Karpas-422 (cell line): ENCODE measurements around the gene GPSM1. TPM values are rescaled to one million over a fixed set of nuclear protein-coding genes. Genes with fewer than 3 reads are reported as not detected.

Experiments used
- DNase-seq: peaks from one replicate; pipeline ENCODE4 v3.0.0-alpha.2; 2015
- H2AFZ ChIP-seq: fragments of 200-600 bp; sonication (generic); 2 replicates; pipeline ENCODE4 v1.6.1; 2014; ENCODE audit warnings: antibody characterized with exemption, low read length, mixed read lengths
- H3K27ac ChIP-seq: fragments of 200-600 bp; sonication (generic); 2 replicates; pipeline ENCODE4 v1.5.1; 2014; ENCODE audit warnings: mild to moderate bottlenecking, low read length, moderate library complexity
- H3K27me3 ChIP-seq: fragments of 200-600 bp; sonication (generic); 2 replicates; pipeline ENCODE4 v1.6.1; 2014; ENCODE audit warnings: low read length, mixed read lengths
- H3K36me3 ChIP-seq: fragments of 200-600 bp; sonication (generic); 2 replicates; pipeline ENCODE4 v1.6.1; 2014; ENCODE audit warnings: low read length, mixed read lengths; ENCODE audit not compliant: insufficient read depth
- H3K4me1 ChIP-seq: fragments of 200-600 bp; sonication (generic); 2 replicates; pipeline ENCODE4 v1.6.1; 2014; ENCODE audit warnings: mild to moderate bottlenecking, low read length, mixed read lengths
- H3K4me2 ChIP-seq: fragments of 200-600 bp; sonication (generic); 2 replicates; pipeline ENCODE4 v1.6.1; 2014; ENCODE audit warnings: low read length, low read depth, mild to moderate bottlenecking; ENCODE audit not compliant: poor library complexity, severe bottlenecking
- H3K4me3 ChIP-seq: fragments of 200-600 bp; sonication (generic); 2 replicates; pipeline ENCODE4 v1.5.1; 2014; ENCODE audit warnings: mild to moderate bottlenecking, antibody characterized with exemption, low read length, mixed read lengths
- H3K79me2 ChIP-seq: fragments of 200-600 bp; sonication (generic); 2 replicates; pipeline ENCODE4 v1.6.1; 2014; ENCODE audit warnings: mild to moderate bottlenecking, low read length, mixed read lengths
- H3K9ac ChIP-seq: fragments of 200-600 bp; sonication (generic); 2 replicates; pipeline ENCODE4 v1.6.0; 2014; ENCODE audit warnings: low read length
- H3K9me2 ChIP-seq: fragments of 200-600 bp; sonication (generic), shearing (Covaris generic); replicated peaks from 2 replicates; pipeline ENCODE4 v1.6.0; 2014; ENCODE audit warnings: mild to moderate bottlenecking, low read length, moderate library complexity; ENCODE audit not compliant: insufficient read depth
- H3K9me3 ChIP-seq: fragments of 300-700, 200-600 bp; sonication (generic); 2 replicates; pipeline ENCODE4 v1.6.1; 2014; ENCODE audit warnings: low read length, mixed read lengths
- H4K20me1 ChIP-seq: fragments of 200-600 bp; sonication (generic); 2 replicates; pipeline ENCODE4 v1.6.1; 2014; ENCODE audit warnings: mild to moderate bottlenecking, antibody characterized with exemption, low read length, low read depth; ENCODE audit not compliant: insufficient read depth
- total RNA-seq: library from RNA; depleted of rRNA; stranded (reverse); fragments of >200 nt; shearing (Covaris generic); gene quantifications from 2 replicates; pipeline ENCODE4 v1.2.3, GENCODE V29; 2014; ENCODE audit warnings: low replicate concordance

GPSM1 gene
- total RNA-seq, 1 experiment from 2014 or later: 11.7 TPM

GRCh38 chr9:136361754-136362449 is 34.6 kb downstream of the GPSM1 start:
- peaks cover 6% of the 10 kb centered on the region; the same call in 1 of the 2 replicates for H3K79me2 ChIP-seq
- H3K27ac ChIP-seq: no peak overlapping the region
- peak overlapping the region; percentile 69 for H3K4me2 ChIP-seq
- H2AFZ ChIP-seq: no peak overlapping the region
- peaks cover 9% of the 10 kb centered on the region for H4K20me1 ChIP-seq
- peaks cover 18% of the 10 kb centered on the region for H3K4me1 ChIP-seq
- H3K9ac ChIP-seq: peak overlapping the region; percentile 54; the same call in 1 of the 2 replicates
- H3K36me3 ChIP-seq: no peaks in the 10 kb centered on the region
- DNase-seq: no peak
- no peaks in the 10 kb centered on the region for H3K9me3 ChIP-seq
- no peaks in the 10 kb centered on the region for H3K9me2 ChIP-seq
- no peaks in the 10 kb centered on the region for H3K27me3 ChIP-seq
- H3K4me3 ChIP-seq: peak overlapping the region; percentile 83; the same call in 1 of the 2 replicates

- Histone ChIP-seq H3K9me2 (no peaks in the 10 kb centered on the region), H3K9me3 (no peaks in the 10 kb centered on the region), H2AFZ (no peak overlapping the region), H3K27me3 (no peaks in the 10 kb centered on the region), H3K27ac (no peak overlapping the region), H3K4me2 (peak overlapping the region; percentile 69), H3K4me1 (peaks cover 18% of the 10 kb centered on the region), H3K36me3 (no peaks in the 10 kb centered on the region), H4K20me1 (peaks cover 9% of the 10 kb centered on the region), H3K9ac (peak overlapping the region; percentile 54), H3K4me3 (peak overlapping the region; percentile 83), H3K79me2 (peaks cover 6% of the 10 kb centered on the region; the same call in 1 of the 2 replicates)
- no peak for DNase-seq
Observed at GRCh38 chr9:136362450-136362784, 35.1 kb downstream of the GPSM1 start.

DNA sequence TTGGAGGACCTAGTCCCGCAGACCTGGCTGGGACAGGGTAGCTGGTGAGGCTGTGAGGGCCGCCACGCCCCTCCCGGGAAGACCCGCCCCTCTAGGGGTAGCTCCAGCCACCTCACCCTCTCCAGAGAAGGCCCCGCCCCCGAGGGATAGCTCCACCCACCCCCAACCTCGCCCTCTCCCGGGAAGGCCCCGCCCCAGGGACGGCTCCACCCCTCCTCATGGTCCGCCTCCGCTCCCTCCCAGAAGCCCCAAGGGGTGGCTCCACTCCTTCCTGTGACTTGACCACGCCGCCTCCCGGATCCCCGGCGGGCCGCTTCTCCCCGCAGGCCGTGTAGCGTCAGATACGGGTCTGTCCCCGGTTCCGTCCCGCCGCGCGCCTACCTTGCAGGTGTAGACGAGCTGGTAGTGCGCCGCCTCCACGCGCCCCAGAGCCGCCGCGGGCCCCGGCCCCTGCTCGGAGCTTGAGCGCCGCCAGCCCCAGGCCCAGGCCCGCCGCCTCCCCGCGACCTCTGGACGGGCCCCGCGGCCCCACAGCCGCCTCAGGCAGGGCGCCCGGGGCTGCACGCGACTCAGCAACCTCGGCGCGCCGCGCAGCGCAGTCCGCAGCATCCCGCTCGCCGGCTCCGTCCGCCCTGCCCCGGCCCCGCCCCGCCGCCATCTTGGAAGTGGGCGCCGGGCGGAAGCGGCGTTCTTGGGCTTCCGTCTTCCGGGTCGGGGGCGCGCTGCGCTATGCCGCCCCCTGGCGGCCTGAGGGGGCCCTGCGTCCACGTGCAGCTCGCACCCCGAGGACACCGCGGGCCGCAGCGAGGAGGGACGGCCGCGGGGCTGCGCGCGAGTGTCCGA is 36.0 kb downstream of the GPSM1 start, which contains the start of gene DNLZ:
TSS of gene DNLZ (minus strand) at position 639 of the 843 bp plus-strand sequence. CDS start at position 609, 30 bp downstream.
- Histone ChIP-seq H3K9me2 (no peaks in the 10 kb centered on the region), H4K20me1 (peaks cover 9% of the 10 kb centered on the region), H3K9ac (peak within 1 kb of the TSS; percentile 99), H3K79me2 (peaks cover 6% of the 10 kb centered on the region; the same call in 1 of the 2 replicates), H3K4me2 (peak within 1 kb of the TSS; percentile 75), H3K4me1 (peaks cover 18% of the 10 kb centered on the region), H2AFZ (no peak within 1 kb of the TSS), H3K4me3 (peak within 1 kb of the TSS; percentile 83), H3K27ac (peak within 1 kb of the TSS; percentile 89), H3K36me3 (no peaks in the 10 kb centered on the region), H3K27me3 (no peaks in the 10 kb centered on the region), H3K9me3 (no peaks in the 10 kb centered on the region)
- peak; percentile 98 for DNase-seq

DNA sequence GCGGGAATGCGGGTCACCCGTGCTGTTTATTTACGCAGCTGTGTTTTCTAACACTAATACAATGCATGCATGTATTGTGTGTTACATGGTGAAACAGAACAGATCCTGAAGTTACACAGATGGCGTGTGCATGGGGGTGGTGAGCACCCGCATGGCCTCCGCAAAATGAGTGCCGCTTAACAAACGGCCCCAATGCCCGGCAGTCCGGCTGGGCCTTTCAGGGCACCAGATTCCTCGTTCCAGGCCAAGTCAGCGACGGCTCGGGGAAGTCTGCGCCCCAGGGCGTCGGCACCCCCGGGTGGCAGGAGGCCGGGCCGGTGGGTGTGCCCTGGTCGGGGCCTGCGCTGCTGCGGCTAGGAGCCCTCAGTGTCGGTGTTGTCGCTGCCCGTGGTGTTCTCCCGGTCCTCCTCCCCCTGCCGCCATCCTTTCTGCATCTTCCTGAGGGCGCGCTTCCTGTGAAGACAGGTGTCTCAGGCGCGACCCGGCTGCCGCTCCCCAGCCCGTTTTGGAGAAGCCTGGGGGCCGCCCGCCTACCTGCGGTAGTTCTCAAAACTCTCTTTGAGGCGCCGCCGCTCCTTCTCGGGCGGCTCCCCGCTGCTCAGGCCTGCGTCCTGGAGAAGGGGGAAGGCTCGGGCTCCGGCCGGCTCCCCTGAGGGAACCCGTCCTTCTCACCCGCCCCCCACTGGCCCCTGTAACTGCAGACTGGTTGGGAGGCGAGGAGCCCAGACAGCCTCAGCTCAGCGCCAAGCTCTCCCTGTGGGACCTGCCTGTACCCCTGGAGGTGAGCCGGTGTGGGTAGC is 36.8 kb downstream of the GPSM1 start:
- Histone ChIP-seq H4K20me1 (peaks cover 9% of the 10 kb centered on the region), H3K9me3 (no peaks in the 10 kb centered on the region), H3K4me3 (peak overlapping the region; percentile 83; the same call in 1 of the 2 replicates), H3K27ac (no peak overlapping the region), H3K9ac (peak overlapping the region; percentile 44), H3K36me3 (no peaks in the 10 kb centered on the region), H3K27me3 (no peaks in the 10 kb centered on the region), H2AFZ (no peak overlapping the region), H3K4me1 (peaks cover 18% of the 10 kb centered on the region), H3K9me2 (no peaks in the 10 kb centered on the region), H3K4me2 (peak overlapping the region; percentile 75), H3K79me2 (peaks cover 6% of the 10 kb centered on the region; the same call in 1 of the 2 replicates)
- DNase-seq: no peak

DNA sequence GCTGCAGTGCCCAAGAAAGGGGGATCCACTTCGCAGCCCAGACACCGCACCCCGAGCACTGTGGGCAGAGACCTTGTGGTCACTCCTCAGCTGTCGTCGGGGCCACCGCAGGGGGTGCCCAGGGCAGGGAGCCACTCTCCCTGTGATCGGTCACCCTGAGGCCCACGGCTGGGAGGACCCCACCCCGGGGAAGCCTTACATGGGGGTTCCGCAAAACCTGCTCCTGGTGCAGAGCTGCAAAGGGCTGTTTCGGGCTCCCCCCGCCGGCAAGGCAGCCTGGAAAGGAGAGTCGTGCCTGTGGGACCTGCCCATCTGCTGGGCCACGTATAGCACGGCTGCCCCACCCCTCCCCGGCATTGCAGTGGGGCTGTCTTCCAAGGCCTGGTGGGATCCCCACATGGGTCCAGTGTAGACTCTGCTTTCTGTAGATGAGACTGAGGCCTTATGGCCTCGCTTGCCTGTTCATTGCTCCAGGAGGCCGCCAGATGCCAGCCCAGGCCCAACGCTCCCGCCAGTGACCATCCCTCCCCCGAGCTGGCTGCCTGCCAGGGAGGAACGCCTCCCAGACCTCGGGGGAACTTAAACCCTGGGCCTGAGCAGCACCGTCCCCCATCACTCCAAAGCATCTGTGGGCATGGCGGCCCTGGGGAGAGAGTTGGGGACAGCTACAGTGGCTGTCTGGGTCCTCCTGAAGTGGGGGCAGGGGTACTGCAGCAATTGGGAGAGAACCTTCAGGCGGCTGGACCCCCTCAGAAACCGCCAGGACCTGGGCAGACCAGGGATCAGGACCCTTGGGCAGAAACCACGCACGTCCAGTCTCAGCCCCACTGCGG is 37.8 kb downstream of the GPSM1 start:
- Histone ChIP-seq H3K4me1 (peaks cover 18% of the 10 kb centered on the region), H3K4me3 (no peak overlapping the region), H3K9me2 (no peaks in the 10 kb centered on the region), H3K79me2 (peaks cover 6% of the 10 kb centered on the region; the same call in 1 of the 2 replicates), H3K27me3 (no peaks in the 10 kb centered on the region), H3K27ac (no peak overlapping the region), H3K9ac (no peak overlapping the region), H4K20me1 (peaks cover 9% of the 10 kb centered on the region), H3K36me3 (no peaks in the 10 kb centered on the region), H3K4me2 (no peak overlapping the region), H2AFZ (no peak overlapping the region), H3K9me3 (no peaks in the 10 kb centered on the region)
- DNase-seq: no peak

- Histone ChIP-seq H3K79me2 (peaks cover 6% of the 10 kb centered on the region; the same call in 1 of the 2 replicates), H2AFZ (no peak overlapping the region), H3K9me3 (no peaks in the 10 kb centered on the region), H3K4me3 (no peak overlapping the region), H4K20me1 (peaks cover 9% of the 10 kb centered on the region), H3K9ac (no peak overlapping the region), H3K27me3 (no peaks in the 10 kb centered on the region), H3K36me3 (no peaks in the 10 kb centered on the region), H3K9me2 (no peaks in the 10 kb centered on the region), H3K4me1 (peaks cover 18% of the 10 kb centered on the region), H3K4me2 (no peak overlapping the region), H3K27ac (no peak overlapping the region)
- no peak for DNase-seq
Observed at GRCh38 chr9:136365775-136366222, 38.5 kb downstream of the GPSM1 start.

- Histone ChIP-seq H3K36me3 (no peaks in the 10 kb centered on the region), H2AFZ (no peak overlapping the region), H3K4me2 (no peak overlapping the region), H3K27me3 (no peaks in the 10 kb centered on the region), H3K9me3 (no peaks in the 10 kb centered on the region), H3K27ac (no peak overlapping the region), H3K79me2 (peaks cover 6% of the 10 kb centered on the region; the same call in 1 of the 2 replicates), H3K4me1 (peaks cover 18% of the 10 kb centered on the region), H3K9me2 (no peaks in the 10 kb centered on the region), H3K4me3 (no peak overlapping the region), H3K9ac (no peak overlapping the region), H4K20me1 (peaks cover 9% of the 10 kb centered on the region)
- no peak for DNase-seq
Observed at GRCh38 chr9:136366826-136367225, 39.5 kb downstream of the GPSM1 start.
